ENCODE measurements around the gene PPP4R3B.

The PPP4R3B gene

GRCh38 chr2:55518841-55519165 lies 98.6 kb downstream of the PPP4R3B start:
- DNase-seq (ENCODE audit: low read depth) = no peak

GRCh38 chr2:55511508-55512124 lies 105.8 kb downstream of the PPP4R3B start:
- DNase-seq (ENCODE audit: low read depth) = no peak

- no peak for DNase-seq (ENCODE audit: low read depth)
Observed at GRCh38 chr2:55502590-55503141, 114.8 kb downstream of the PPP4R3B start.

GRCh38 chr2:55500025-55500424 lies 117.4 kb downstream of the PPP4R3B start:
- DNase-seq (ENCODE audit: low read depth) = no peak

- DNase-seq (ENCODE audit: low read depth) = no peak
Observed at GRCh38 chr2:55498582-55498981, 118.8 kb downstream of the PPP4R3B start.

Measured in T follicular helper cell (primary cell).